HEK293 (cell line): ENCODE measurements around the gene TAF1A.

Source experiments
- CTCF ChIA-PET: fragments of 350-600 bp; formaldehyde crosslinking; extraction: SDS; loops from one replicate; lab custom pipeline; 2021; ENCODE audit warnings: antibody characterized with exemption; lab: Yijun Ruan, JAX
- POLR2A ChIA-PET: fragments of 300-600 bp; formaldehyde crosslinking; extraction: SDS; loops from one replicate; lab custom pipeline; 2020; ENCODE audit warnings: antibody characterized with exemption, inconsistent platforms; lab: Yijun Ruan, JAX
- H3K27ac ChIP-seq: fragments of 200-500 bp; sonication (Bioruptor generic); 2 replicates; pipeline ENCODE4 v1.5.1; 2014; ENCODE audit warnings: low read depth, low read length, control low read depth, inconsistent platforms; ENCODE audit errors: extremely low read depth
- H3K36me3 ChIP-seq, 2 experiments: fragments of 200-500 bp in 1 of 2; sonication (Bioruptor generic) in 1 of 2; 1 replicate in 1 of 2; 2 replicates in 1 of 2; pipeline ENCODE4 v1.5.1; 2014 to 2017; ENCODE audit warnings: inconsistent platforms in 2 of 2, low read length in 2 of 2; ENCODE audit not compliant: control insufficient read depth in 2 of 2, insufficient read depth in 1 of 2
- H3K4me1 ChIP-seq: fragments of 200-500 bp; sonication (Bioruptor generic); 2 replicates; pipeline ENCODE4 v1.5.1; 2014; ENCODE audit warnings: mild to moderate bottlenecking, low read length, inconsistent platforms; ENCODE audit not compliant: control insufficient read depth, insufficient read depth
- H3K4me3 ChIP-seq: 2 replicates; pipeline ENCODE4 v1.5.1; 2011; ENCODE audit warnings: low read depth, mild to moderate bottlenecking, control low read depth, low read length, moderate library complexity
- H3K9me3 ChIP-seq: fragments of 200-500 bp; sonication (Bioruptor generic); 2 replicates; pipeline ENCODE4 v1.5.1; 2014; ENCODE audit warnings: low read depth, low read length, inconsistent platforms; ENCODE audit not compliant: control insufficient read depth, insufficient read depth
- EGR2 ChIP-seq: fragments of 450-650 bp; formaldehyde crosslinking; IDR thresholded peaks from 2 replicates; pipeline ENCODE4 v1.5.1; 2016; ENCODE audit warnings: low read depth, missing biosample characterization, missing genetic modification characterization
- KLF10 ChIP-seq: fragments of 450-650 bp; IDR thresholded peaks from 2 replicates; pipeline ENCODE4 v1.5.1; 2018; ENCODE audit warnings: missing biosample characterization, mild to moderate bottlenecking, missing genetic modification characterization
- MEIS1 ChIP-seq: sonication (generic); formaldehyde crosslinking; IDR thresholded peaks from 2 replicates; pipeline ENCODE4 v1.8.1; 2022; ENCODE audit warnings: missing genetic modification reagents, mild to moderate bottlenecking, borderline replicate concordance
- ZBTB20 ChIP-seq: fragments of 450-650 bp; formaldehyde crosslinking; IDR thresholded peaks from 2 replicates; pipeline ENCODE4 v1.5.1; 2016; ENCODE audit warnings: missing biosample characterization, missing genetic modification characterization
- ZNF140 ChIP-seq: fragments of 450-650 bp; formaldehyde crosslinking; IDR thresholded peaks from 2 replicates; pipeline ENCODE4 v1.5.1; 2016; ENCODE audit warnings: missing biosample characterization, missing genetic modification characterization
- ZNF48 ChIP-seq: fragments of 450-650 bp; formaldehyde crosslinking; IDR thresholded peaks from 2 replicates; pipeline ENCODE4 v1.5.1; 2016; ENCODE audit warnings: missing biosample characterization, missing genetic modification characterization
- ZNF558 ChIP-seq: fragments of 450-650 bp; formaldehyde crosslinking; IDR thresholded peaks from 2 replicates; pipeline ENCODE4 v1.5.1; 2016; ENCODE audit warnings: missing biosample characterization, missing genetic modification characterization
- ZNF670 ChIP-seq: fragments of 450-650 bp; formaldehyde crosslinking; IDR thresholded peaks from 2 replicates; pipeline ENCODE4 v1.5.1; 2016; ENCODE audit warnings: missing biosample characterization, missing genetic modification characterization, low read depth
- ZNF747 ChIP-seq: fragments of 450-650 bp; formaldehyde crosslinking; IDR thresholded peaks from 2 replicates; pipeline ENCODE4 v1.5.1; 2016; ENCODE audit warnings: missing biosample characterization, missing genetic modification characterization
- ZNF776 ChIP-seq: fragments of 450-650 bp; formaldehyde crosslinking; IDR thresholded peaks from 2 replicates; pipeline ENCODE4 v1.5.0; 2017; ENCODE audit warnings: missing biosample characterization, missing genetic modification characterization, borderline replicate concordance
- ZNF837 ChIP-seq: fragments of 450-650 bp; formaldehyde crosslinking; IDR thresholded peaks from 2 replicates; pipeline ENCODE4 v1.5.1; 2016; ENCODE audit warnings: missing biosample characterization, missing genetic modification characterization
- TF ChIP-seq, protein P1 (sequence below): fragments of 450-650 bp; formaldehyde crosslinking; IDR thresholded peaks from 2 replicates; pipeline ENCODE4 v1.5.1; 2016; ENCODE audit warnings: missing biosample characterization, missing genetic modification characterization
- TF ChIP-seq, protein P2 (sequence below): fragments of 450-650 bp; formaldehyde crosslinking; conservative IDR thresholded peaks from 2 replicates; pipeline ENCODE4 v1.5.1; 2016; ENCODE audit warnings: low read depth, missing biosample characterization, missing genetic modification characterization
- TF ChIP-seq, protein P3 (sequence below): fragments of 450-650 bp; formaldehyde crosslinking; IDR thresholded peaks from 2 replicates; pipeline ENCODE4 v1.5.1; 2017; ENCODE audit warnings: missing biosample characterization, mild to moderate bottlenecking, missing genetic modification characterization, moderate library complexity
- TF ChIP-seq, protein P4 (sequence below): fragments of 450-650 bp; formaldehyde crosslinking; IDR thresholded peaks from 2 replicates; pipeline ENCODE4 v1.5.1; 2017; ENCODE audit warnings: missing biosample characterization, missing genetic modification characterization
- TF ChIP-seq, protein P5 (sequence below): fragments of 450-650 bp; formaldehyde crosslinking; IDR thresholded peaks from 2 replicates; pipeline ENCODE4 v1.5.1; 2016; ENCODE audit warnings: missing biosample characterization, missing genetic modification characterization
- TF ChIP-seq, protein P6 (sequence below): fragments of 450-650 bp; formaldehyde crosslinking; IDR thresholded peaks from 2 replicates; pipeline ENCODE4 v1.5.0; 2017; ENCODE audit warnings: missing biosample characterization, missing genetic modification characterization, borderline replicate concordance
- TF ChIP-seq, protein P7 (sequence below): fragments of 450-650 bp; formaldehyde crosslinking; IDR thresholded peaks from 2 replicates; pipeline ENCODE4 v1.5.1; 2016; ENCODE audit warnings: missing biosample characterization, missing genetic modification characterization

The TAF1A gene

DNA sequence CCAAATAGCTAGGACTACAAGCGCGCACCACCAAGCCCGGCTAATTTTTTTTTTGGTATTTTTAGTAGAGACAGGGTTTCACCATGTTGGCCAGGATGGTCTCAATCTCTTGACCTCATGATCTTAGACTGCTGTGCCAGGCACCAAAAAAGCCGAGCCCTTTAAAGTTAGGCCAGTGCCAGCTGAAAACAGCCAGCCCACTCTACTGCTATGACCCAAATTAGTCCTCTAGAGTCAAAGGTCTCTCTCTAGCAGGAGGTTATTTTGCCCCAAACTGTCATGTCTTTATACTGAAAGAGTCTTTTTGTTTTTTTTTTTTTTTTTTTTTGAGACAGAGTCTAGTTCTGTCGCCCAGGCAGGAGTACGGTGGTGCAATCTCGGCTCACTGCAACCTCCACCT lies 32.2 kb downstream of the TAF1A start (continued):
- no peak for TF ChIP-seq EGR2
- TF ChIP-seq ZNF670 (tag by site-specific recombination): no peak
- TF ChIP-seq, protein P1, sequence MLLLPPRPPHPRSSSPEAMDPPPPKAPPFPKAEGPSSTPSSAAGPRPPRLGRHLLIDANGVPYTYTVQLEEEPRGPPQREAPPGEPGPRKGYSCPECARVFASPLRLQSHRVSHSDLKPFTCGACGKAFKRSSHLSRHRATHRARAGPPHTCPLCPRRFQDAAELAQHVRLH (tag by site-specific recombination): no peak
- no peak for TF ChIP-seq KLF10
- no peak for TF ChIP-seq ZNF837 (tag by site-specific recombination)
- TF ChIP-seq ZNF747 (tag by site-specific recombination): no peak
- TF ChIP-seq ZNF48 (tag by site-specific recombination): no peak
- TF ChIP-seq, protein P2, sequence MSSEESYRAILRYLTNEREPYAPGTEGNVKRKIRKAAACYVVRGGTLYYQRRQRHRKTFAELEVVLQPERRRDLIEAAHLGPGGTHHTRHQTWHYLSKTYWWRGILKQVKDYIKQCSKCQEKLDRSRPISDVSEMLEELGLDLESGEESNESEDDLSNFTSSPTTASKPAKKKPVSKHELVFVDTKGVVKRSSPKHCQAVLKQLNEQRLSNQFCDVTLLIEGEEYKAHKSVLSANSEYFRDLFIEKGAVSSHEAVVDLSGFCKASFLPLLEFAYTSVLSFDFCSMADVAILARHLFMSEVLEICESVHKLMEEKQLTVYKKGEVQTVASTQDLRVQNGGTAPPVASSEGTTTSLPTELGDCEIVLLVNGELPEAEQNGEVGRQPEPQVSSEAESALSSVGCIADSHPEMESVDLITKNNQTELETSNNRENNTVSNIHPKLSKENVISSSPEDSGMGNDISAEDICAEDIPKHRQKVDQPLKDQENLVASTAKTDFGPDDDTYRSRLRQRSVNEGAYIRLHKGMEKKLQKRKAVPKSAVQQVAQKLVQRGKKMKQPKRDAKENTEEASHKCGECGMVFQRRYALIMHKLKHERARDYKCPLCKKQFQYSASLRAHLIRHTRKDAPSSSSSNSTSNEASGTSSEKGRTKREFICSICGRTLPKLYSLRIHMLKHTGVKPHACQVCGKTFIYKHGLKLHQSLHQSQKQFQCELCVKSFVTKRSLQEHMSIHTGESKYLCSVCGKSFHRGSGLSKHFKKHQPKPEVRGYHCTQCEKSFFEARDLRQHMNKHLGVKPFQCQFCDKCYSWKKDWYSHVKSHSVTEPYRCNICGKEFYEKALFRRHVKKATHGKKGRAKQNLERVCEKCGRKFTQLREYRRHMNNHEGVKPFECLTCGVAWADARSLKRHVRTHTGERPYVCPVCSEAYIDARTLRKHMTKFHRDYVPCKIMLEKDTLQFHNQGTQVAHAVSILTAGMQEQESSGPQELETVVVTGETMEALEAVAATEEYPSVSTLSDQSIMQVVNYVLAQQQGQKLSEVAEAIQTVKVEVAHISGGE (tag by site-specific recombination): no peak

DNA sequence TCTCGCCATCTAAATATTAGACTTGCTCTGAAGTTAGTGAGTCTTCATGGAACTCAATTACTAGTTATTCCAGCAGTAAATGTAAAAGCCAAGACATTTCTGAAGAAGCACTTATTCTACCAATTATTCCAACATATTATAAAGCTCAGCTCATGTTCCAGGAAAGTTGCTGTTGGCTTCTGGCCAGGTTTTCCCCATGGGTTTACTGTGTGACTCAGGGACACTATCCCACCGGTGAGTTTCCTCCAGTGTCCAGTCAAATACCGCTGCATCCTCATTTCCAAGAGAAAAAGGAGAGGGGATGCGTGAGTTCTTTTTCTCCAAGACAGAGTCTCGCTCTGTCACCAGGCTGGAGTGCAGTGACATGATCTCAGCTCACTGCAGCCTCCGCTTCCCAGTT lies 32.6 kb downstream of the TAF1A start:
- no peak overlapping the region for H3K27ac ChIP-seq
- POLR2A ChIA-PET: interaction anchor here (1.0 kb wide), 1 partner anchor 10 kb away, joined by 4 read pairs; no protein-coding TSS in a partner anchor
- no peak overlapping the region for H3K4me3 ChIP-seq
- H3K9me3 ChIP-seq: no peaks in the 10 kb centered on the region
- no peaks in the 10 kb centered on the region for H3K4me1 ChIP-seq
- peaks cover 0 to 48% of the 10 kb centered on the region in 2 experiments for H3K36me3 ChIP-seq
- CTCF ChIA-PET: interaction anchor here (1.1 kb wide), 1 partner anchor 102 kb away, joined by 4 read pairs; no protein-coding TSS in a partner anchor
- TF ChIP-seq ZBTB20: no peak

DNA sequence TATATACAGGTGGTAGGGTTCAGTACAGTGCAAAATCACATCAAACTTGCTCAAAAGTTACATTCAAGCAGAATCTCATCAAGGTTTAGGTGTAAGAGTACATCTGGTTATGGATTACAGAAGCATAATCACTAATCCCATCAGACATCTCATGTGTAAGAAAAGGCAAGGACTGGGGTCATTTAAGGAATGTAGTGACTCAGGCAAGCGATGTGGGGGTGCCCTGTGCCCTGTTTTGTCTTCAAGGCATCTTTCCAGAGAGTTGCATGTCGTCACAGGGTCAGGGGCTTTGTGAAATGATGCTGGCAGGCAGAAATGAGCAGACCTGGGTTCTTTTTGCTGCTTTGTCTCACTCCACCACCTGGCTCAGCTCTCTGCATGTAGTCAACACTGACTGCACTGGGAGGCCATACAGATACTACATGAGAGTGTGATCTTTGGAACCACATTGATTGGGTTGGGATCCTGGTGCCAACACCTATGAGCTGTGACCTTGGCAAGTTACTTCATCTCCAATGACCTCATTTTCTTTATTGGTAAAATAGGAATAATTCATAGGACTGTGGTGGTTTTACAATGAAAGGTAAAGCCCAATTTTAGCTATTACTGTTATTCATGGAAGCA lies 33.6 kb downstream of the TAF1A start:
- TF ChIP-seq ZNF670 (tag by site-specific recombination) (no peak), ZNF558 (no peak), MEIS1 (no peak), ZNF140 (no peak), ZNF776 (no peak)
- TF ChIP-seq, protein P3, sequence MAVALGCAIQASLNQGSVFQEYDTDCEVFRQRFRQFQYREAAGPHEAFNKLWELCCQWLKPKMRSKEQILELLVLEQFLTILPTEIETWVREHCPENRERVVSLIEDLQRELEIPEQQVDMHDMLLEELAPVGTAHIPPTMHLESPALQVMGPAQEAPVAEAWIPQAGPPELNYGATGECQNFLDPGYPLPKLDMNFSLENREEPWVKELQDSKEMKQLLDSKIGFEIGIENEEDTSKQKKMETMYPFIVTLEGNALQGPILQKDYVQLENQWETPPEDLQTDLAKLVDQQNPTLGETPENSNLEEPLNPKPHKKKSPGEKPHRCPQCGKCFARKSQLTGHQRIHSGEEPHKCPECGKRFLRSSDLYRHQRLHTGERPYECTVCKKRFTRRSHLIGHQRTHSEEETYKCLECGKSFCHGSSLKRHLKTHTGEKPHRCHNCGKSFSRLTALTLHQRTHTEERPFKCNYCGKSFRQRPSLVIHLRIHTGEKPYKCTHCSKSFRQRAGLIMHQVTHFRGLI (tag by site-specific recombination): no peak
- TF ChIP-seq, protein P4, sequence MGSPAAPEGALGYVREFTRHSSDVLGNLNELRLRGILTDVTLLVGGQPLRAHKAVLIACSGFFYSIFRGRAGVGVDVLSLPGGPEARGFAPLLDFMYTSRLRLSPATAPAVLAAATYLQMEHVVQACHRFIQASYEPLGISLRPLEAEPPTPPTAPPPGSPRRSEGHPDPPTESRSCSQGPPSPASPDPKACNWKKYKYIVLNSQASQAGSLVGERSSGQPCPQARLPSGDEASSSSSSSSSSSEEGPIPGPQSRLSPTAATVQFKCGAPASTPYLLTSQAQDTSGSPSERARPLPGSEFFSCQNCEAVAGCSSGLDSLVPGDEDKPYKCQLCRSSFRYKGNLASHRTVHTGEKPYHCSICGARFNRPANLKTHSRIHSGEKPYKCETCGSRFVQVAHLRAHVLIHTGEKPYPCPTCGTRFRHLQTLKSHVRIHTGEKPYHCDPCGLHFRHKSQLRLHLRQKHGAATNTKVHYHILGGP (tag by site-specific recombination): no peak
- TF ChIP-seq, protein P5, sequence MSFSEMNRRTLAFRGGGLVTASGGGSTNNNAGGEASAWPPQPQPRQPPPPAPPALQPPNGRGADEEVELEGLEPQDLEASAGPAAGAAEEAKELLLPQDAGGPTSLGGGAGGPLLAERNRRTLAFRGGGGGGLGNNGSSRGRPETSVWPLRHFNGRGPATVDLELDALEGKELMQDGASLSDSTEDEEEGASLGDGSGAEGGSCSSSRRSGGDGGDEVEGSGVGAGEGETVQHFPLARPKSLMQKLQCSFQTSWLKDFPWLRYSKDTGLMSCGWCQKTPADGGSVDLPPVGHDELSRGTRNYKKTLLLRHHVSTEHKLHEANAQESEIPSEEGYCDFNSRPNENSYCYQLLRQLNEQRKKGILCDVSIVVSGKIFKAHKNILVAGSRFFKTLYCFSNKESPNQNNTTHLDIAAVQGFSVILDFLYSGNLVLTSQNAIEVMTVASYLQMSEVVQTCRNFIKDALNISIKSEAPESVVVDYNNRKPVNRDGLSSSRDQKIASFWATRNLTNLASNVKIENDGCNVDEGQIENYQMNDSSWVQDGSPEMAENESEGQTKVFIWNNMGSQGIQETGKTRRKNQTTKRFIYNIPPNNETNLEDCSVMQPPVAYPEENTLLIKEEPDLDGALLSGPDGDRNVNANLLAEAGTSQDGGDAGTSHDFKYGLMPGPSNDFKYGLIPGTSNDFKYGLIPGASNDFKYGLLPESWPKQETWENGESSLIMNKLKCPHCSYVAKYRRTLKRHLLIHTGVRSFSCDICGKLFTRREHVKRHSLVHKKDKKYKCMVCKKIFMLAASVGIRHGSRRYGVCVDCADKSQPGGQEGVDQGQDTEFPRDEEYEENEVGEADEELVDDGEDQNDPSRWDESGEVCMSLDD (tag by site-specific recombination): no peak
- TF ChIP-seq, protein P6, sequence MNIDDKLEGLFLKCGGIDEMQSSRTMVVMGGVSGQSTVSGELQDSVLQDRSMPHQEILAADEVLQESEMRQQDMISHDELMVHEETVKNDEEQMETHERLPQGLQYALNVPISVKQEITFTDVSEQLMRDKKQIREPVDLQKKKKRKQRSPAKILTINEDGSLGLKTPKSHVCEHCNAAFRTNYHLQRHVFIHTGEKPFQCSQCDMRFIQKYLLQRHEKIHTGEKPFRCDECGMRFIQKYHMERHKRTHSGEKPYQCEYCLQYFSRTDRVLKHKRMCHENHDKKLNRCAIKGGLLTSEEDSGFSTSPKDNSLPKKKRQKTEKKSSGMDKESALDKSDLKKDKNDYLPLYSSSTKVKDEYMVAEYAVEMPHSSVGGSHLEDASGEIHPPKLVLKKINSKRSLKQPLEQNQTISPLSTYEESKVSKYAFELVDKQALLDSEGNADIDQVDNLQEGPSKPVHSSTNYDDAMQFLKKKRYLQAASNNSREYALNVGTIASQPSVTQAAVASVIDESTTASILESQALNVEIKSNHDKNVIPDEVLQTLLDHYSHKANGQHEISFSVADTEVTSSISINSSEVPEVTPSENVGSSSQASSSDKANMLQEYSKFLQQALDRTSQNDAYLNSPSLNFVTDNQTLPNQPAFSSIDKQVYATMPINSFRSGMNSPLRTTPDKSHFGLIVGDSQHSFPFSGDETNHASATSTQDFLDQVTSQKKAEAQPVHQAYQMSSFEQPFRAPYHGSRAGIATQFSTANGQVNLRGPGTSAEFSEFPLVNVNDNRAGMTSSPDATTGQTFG (tag by site-specific recombination): no peak
- TF ChIP-seq, protein P7, sequence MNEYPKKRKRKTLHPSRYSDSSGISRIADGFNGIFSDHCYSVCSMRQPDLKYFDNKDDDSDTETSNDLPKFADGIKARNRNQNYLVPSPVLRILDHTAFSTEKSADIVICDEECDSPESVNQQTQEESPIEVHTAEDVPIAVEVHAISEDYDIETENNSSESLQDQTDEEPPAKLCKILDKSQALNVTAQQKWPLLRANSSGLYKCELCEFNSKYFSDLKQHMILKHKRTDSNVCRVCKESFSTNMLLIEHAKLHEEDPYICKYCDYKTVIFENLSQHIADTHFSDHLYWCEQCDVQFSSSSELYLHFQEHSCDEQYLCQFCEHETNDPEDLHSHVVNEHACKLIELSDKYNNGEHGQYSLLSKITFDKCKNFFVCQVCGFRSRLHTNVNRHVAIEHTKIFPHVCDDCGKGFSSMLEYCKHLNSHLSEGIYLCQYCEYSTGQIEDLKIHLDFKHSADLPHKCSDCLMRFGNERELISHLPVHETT: no peak
- no peaks in the 10 kb centered on the region for H3K9me3 ChIP-seq
- ChIA-PET POLR2A (interaction anchor here (1.0 kb wide), 1 partner anchor 9 kb away, joined by 4 read pairs; no protein-coding TSS in a partner anchor), CTCF (interaction anchor here (0.6 kb wide), 1 partner anchor 158 kb away, joined by 5 read pairs; no protein-coding TSS in a partner anchor)
- no peak overlapping the region for H3K4me3 ChIP-seq
- no peak overlapping the region for H3K27ac ChIP-seq
- no peaks in the 10 kb centered on the region for H3K4me1 ChIP-seq
- H3K36me3 ChIP-seq: peaks cover 0 to 40% of the 10 kb centered on the region in 2 experiments
